GM23338 (cell line): ENCODE results near the gene DLG4. TPM values are rescaled to one million over a fixed set of nuclear protein-coding genes. Genes with fewer than 3 reads are reported as not detected.

Source experiments
- ATAC-seq: fragments of 200-7000 bp; cut with Tn5 transposase; 3 replicates; pipeline ENCODE4 v1.9.1; 2020
- DNase-seq: peaks from one replicate; pipeline ENCODE4 v3.0.0-alpha.2; 2015; ENCODE audit warnings: low spot score
- H2AFZ ChIP-seq: fragments of 200-600 bp; sonication (generic); 2 replicates; pipeline ENCODE4 v1.8.0; 2016; ENCODE audit warnings: antibody characterized with exemption, mild to moderate bottlenecking, moderate library complexity
- H3F3A ChIP-seq: fragments of 200-600 bp; sonication (generic); replicated peaks from 2 replicates; pipeline ENCODE4 v1.8.0; 2017; ENCODE audit warnings: antibody characterized with exemption, mixed run types, low read depth
- H3K27ac ChIP-seq: fragments of 200-600 bp; sonication (generic); 2 replicates; pipeline ENCODE4 v1.6.1; 2016; ENCODE audit warnings: low read depth
- H3K27me3 ChIP-seq: fragments of 200-600 bp; sonication (generic); 2 replicates; pipeline ENCODE4 v1.8.0; 2016; ENCODE audit warnings: mild to moderate bottlenecking, mixed run types, moderate library complexity; ENCODE audit not compliant: insufficient read depth
- H3K36me3 ChIP-seq: fragments of 200-600 bp; sonication (generic); 2 replicates; pipeline ENCODE4 v1.8.0; 2016; ENCODE audit warnings: mild to moderate bottlenecking; ENCODE audit not compliant: insufficient read depth
- H3K4me1 ChIP-seq: fragments of 200-600 bp; sonication (generic); 2 replicates; pipeline ENCODE4 v1.8.0; 2016; ENCODE audit warnings: mild to moderate bottlenecking, moderate library complexity; ENCODE audit not compliant: insufficient read depth
- H3K4me2 ChIP-seq: fragments of 200-600 bp; sonication (generic); 2 replicates; pipeline ENCODE4 v1.7.1; 2017; ENCODE audit warnings: mixed run types
- H3K4me3 ChIP-seq: fragments of 200-600 bp; sonication (generic); 2 replicates; pipeline ENCODE4 v1.6.1; 2016; ENCODE audit warnings: mixed run types
- H3K79me2 ChIP-seq: fragments of 200-600 bp; sonication (generic); replicated peaks from 2 replicates; pipeline ENCODE4 v1.8.0; 2017; ENCODE audit warnings: mild to moderate bottlenecking; ENCODE audit not compliant: insufficient read depth
- H3K9me2 ChIP-seq: fragments of 200-600 bp; sonication (generic); 2 replicates; pipeline ENCODE4 v1.8.0; 2017; ENCODE audit not compliant: insufficient read depth
- H4K20me1 ChIP-seq: fragments of 200-600 bp; sonication (generic); replicated peaks from 2 replicates; pipeline ENCODE4 v1.8.0; 2017; ENCODE audit warnings: mild to moderate bottlenecking; ENCODE audit not compliant: insufficient read depth
- H3K27ac Mint-ChIP-seq: 2 replicates; pipeline ENCODE4 v1.8.0; 2020; ENCODE audit warnings: inconsistent platforms, mild to moderate bottlenecking, moderate library complexity, mixed read lengths
- H3K27me3 Mint-ChIP-seq: 3 replicates; pipeline ENCODE4 v1.8.0; 2022; ENCODE audit warnings: low read depth, mild to moderate bottlenecking, moderate library complexity, mixed read lengths, inconsistent platforms; ENCODE audit not compliant: insufficient read depth, poor library complexity
- H3K36me3 Mint-ChIP-seq: 3 replicates; pipeline ENCODE4 v1.8.0; 2021; ENCODE audit warnings: low read depth, mild to moderate bottlenecking, inconsistent platforms, moderate library complexity, mixed read lengths
- H3K4me1 Mint-ChIP-seq: 3 replicates; pipeline ENCODE4 v1.8.0; 2020; ENCODE audit warnings: mild to moderate bottlenecking, inconsistent platforms, mixed read lengths
- H3K4me3 Mint-ChIP-seq: 3 replicates; pipeline ENCODE4 v1.8.0; 2021; ENCODE audit warnings: moderate library complexity, mild to moderate bottlenecking, inconsistent platforms, mixed read lengths
- H3K9me3 Mint-ChIP-seq: 3 replicates; pipeline ENCODE4 v1.8.0; 2020; ENCODE audit warnings: moderate library complexity, mild to moderate bottlenecking, inconsistent platforms, mixed read lengths
- CREB1 ChIP-seq: fragments of 250-450 bp; sonication (Bioruptor Pico); IDR thresholded peaks from 2 replicates; pipeline ENCODE4 v1.5.0; 2020; ENCODE audit warnings: low read depth, mild to moderate bottlenecking, moderate library complexity
- ETS1 ChIP-seq: IDR thresholded peaks from 2 replicates; pipeline ENCODE4 v1.6.1; 2016; ENCODE audit warnings: antibody characterized with exemption
- EZH2phosphoT487 ChIP-seq: fragments of 200-600 bp; sonication (generic); IDR thresholded peaks from one replicate; pipeline ENCODE4 v1.8.1; 2018; ENCODE audit warnings: antibody characterized with exemption; ENCODE audit not compliant: unreplicated experiment
- NANOG ChIP-seq: IDR thresholded peaks from 2 replicates; pipeline ENCODE4 v1.6.1; 2016; ENCODE audit warnings: antibody characterized with exemption, borderline replicate concordance
- POLR2AphosphoS5 ChIP-seq: IDR thresholded peaks from 2 replicates; pipeline ENCODE4 v1.6.1; 2016; ENCODE audit warnings: antibody characterized with exemption, low read depth
- REST ChIP-seq: IDR thresholded peaks from one replicate; pipeline ENCODE4 v1.6.1; 2018; ENCODE audit warnings: antibody characterized with exemption; ENCODE audit not compliant: unreplicated experiment
- STAT1 ChIP-seq: IDR thresholded peaks from one replicate; pipeline ENCODE4 v1.6.1; 2016; ENCODE audit warnings: antibody characterized with exemption; ENCODE audit not compliant: unreplicated experiment
- ZNF114 ChIP-seq: fragments of 250-450 bp; sonication (Bioruptor Pico); IDR thresholded peaks from 2 replicates; pipeline ENCODE4 v1.5.0; 2020; ENCODE audit warnings: mild to moderate bottlenecking, moderate library complexity
- polyA plus RNA-seq: library from polyadenylated mRNA; unstranded; fragments of >200 nt; fragmentation: Nextera tagmentation; extraction: Ambion mirVana; gene quantifications from 2 replicates; pipeline ENCODE4 v1.2.1, GENCODE V29; 2016
- total RNA-seq: library from RNA; depleted of rRNA; stranded (reverse); fragments of >200 nt; shearing (Covaris generic); gene quantifications from 2 replicates; pipeline ENCODE4 v1.2.3, GENCODE V29; 2014

The DLG4 gene
- total and polyA plus RNA-seq, 2 experiments from 2014 or later: 11.1 to 31.0 TPM

GRCh38 chr17:7252176-7253043, 32.8 kb upstream of the DLG4 start, which contains the start of gene ELP5 (continued):
- peak; percentile 52; the same call in 1 of the 2 replicates for TF ChIP-seq ETS1

GRCh38 chr17:7251661-7252175, 32.1 kb upstream of the DLG4 start, which contains the start of gene CTDNEP1:
Gene CTDNEP1 (minus strand): TSS chr17:7251734. CDS start chr17:7251296, 438 bp downstream.
- peaks cover 3% of the 10 kb centered on the region; the same call in 2 of the 3 replicates for H3K9me3 Mint-ChIP-seq
- H3K27me3 ChIP-seq: no peaks in the 10 kb centered on the region
- peak within 1 kb of the TSS; percentile 44; the same call in 1 of the 2 replicates for H2AFZ ChIP-seq
- H3K4me3 ChIP-seq: peak within 1 kb of the TSS; percentile 65
- peak within 1 kb of the TSS; percentile 100 for H3K27ac Mint-ChIP-seq
- ATAC-seq (peak; percentile 89), DNase-seq (peak; percentile 98)
- H3F3A ChIP-seq: peaks cover 15% of the 10 kb centered on the region; the same call in 1 of the 2 replicates
- H3K36me3 ChIP-seq: peaks cover 13% of the 10 kb centered on the region
- peak within 1 kb of the TSS; percentile 96 for H3K27ac ChIP-seq
- peak within 1 kb of the TSS; percentile 98 for H3K4me2 ChIP-seq
- H3K36me3 Mint-ChIP-seq: peaks cover 43% of the 10 kb centered on the region
- TF ChIP-seq CREB1 (CRISPR knock-in tag): no peak; the same call in none of the 2 replicates
- TF ChIP-seq ETS1: peak; percentile 63; the same call in 1 of the 2 replicates
- peaks cover 31% of the 10 kb centered on the region for H3K4me1 Mint-ChIP-seq
- H3K9me2 ChIP-seq: no peaks in the 10 kb centered on the region
- H3K27me3 Mint-ChIP-seq: peaks cover 14% of the 10 kb centered on the region
- H3K79me2 ChIP-seq: peaks cover 60% of the 10 kb centered on the region
- H4K20me1 ChIP-seq: peaks cover 32% of the 10 kb centered on the region
- H3K4me1 ChIP-seq: peaks cover 17% of the 10 kb centered on the region
- H3K4me3 Mint-ChIP-seq: peak within 1 kb of the TSS; percentile 91

GRCh38 chr17:7250695-7251627, 31.3 kb upstream of the DLG4 start:
- Mint-ChIP-seq H3K36me3 (peaks cover 43% of the 10 kb centered on the region), H3K4me1 (peaks cover 38% of the 10 kb centered on the region), H3K27ac (peak overlapping the region; percentile 97), H3K4me3 (peak overlapping the region; percentile 91), H3K9me3 (peaks cover 3% of the 10 kb centered on the region; the same call in 2 of the 3 replicates), H3K27me3 (peaks cover 10% of the 10 kb centered on the region)
- H2AFZ ChIP-seq: no peak overlapping the region
- peak overlapping the region; percentile 65 for H3K4me3 ChIP-seq
- peaks cover 13% of the 10 kb centered on the region for H3K36me3 ChIP-seq
- DNase-seq (peak; percentile 27), ATAC-seq (peak; percentile 15)
- no peaks in the 10 kb centered on the region for H3K9me2 ChIP-seq
- peaks cover 63% of the 10 kb centered on the region for H3K79me2 ChIP-seq
- H4K20me1 ChIP-seq: peaks cover 32% of the 10 kb centered on the region
- peaks cover 23% of the 10 kb centered on the region for H3K4me1 ChIP-seq
- H3K27me3 ChIP-seq: no peaks in the 10 kb centered on the region
- H3K4me2 ChIP-seq: peak overlapping the region; percentile 98
- peaks cover 19% of the 10 kb centered on the region for H3F3A ChIP-seq
- H3K27ac ChIP-seq: peak overlapping the region; percentile 87; the same call in 1 of the 2 replicates
- TF ChIP-seq STAT1 (no peak), EZH2phosphoT487 (no peak), POLR2AphosphoS5 (no peak), ZNF114 (no peak), NANOG (no peak), REST (no peak)
